ENCODE measurements around the gene TRNT1. TPM values are rescaled to one million over a fixed set of nuclear protein-coding genes. Genes with fewer than 3 reads are reported as not detected.

Gene TRNT1
- total and polyA plus RNA-seq, 2 experiments from 2014 or later = 33.9 to 36.4 TPM

GRCh38 chr3:3081381-3082233, 45.1 kb upstream of the TRNT1 start (continued):
- TF ChIP-seq ZNF462 (CRISPR knock-in tag; IDR thresholded peaks at IDR 0.05) = no peak
- no peak for TF ChIP-seq JUNB (IDR thresholded peaks at IDR 0.05; ENCODE audit: unreplicated experiment)

- no peaks in the 10 kb centered on the region for H3K9me2 ChIP-seq (ENCODE audit: insufficient read depth)
- ATAC-seq (no peak), DNase-seq (ENCODE audit: low spot score) (no peak)
- no peaks in the 10 kb centered on the region for H3K4me1 Mint-ChIP-seq
- peaks cover 35% of the 10 kb centered on the region for H3K36me3 Mint-ChIP-seq (ENCODE audit: low read depth)
- no peaks in the 10 kb centered on the region for H3K79me2 ChIP-seq (replicated peaks; ENCODE audit: insufficient read depth)
- peaks cover 32% of the 10 kb centered on the region for H3K4me1 ChIP-seq (ENCODE audit: insufficient read depth)
- H3K4me3 Mint-ChIP-seq = no peak overlapping the region
- H2AFZ ChIP-seq = peak overlapping the region; percentile 56
- H4K20me1 ChIP-seq (replicated peaks; ENCODE audit: insufficient read depth) = no peaks in the 10 kb centered on the region
- peak overlapping the region; percentile 48; the same call in 1 of the 2 replicates for H3K4me2 ChIP-seq
- H3K27me3 Mint-ChIP-seq (ENCODE audit: insufficient read depth, low read depth, poor library complexity) = no peaks in the 10 kb centered on the region
- no peak overlapping the region for H3K4me3 ChIP-seq
- H3K9me3 Mint-ChIP-seq = peaks cover 97% of the 10 kb centered on the region
- no peak for TF ChIP-seq CTCF (conservative IDR thresholded peaks at IDR 0.05; ENCODE audit: low read depth in 2 of 2)
- no peak for TF ChIP-seq EZH2 (IDR thresholded peaks at IDR 0.05; ENCODE audit: low read depth, unreplicated experiment)
- no peak for TF ChIP-seq JUNB (IDR thresholded peaks at IDR 0.05; ENCODE audit: unreplicated experiment)
- no peak for TF ChIP-seq STAT1 (IDR thresholded peaks at IDR 0.05; ENCODE audit: unreplicated experiment)
- no peak for TF ChIP-seq REST (IDR thresholded peaks at IDR 0.05; ENCODE audit: unreplicated experiment)
- no peak for TF ChIP-seq CREB1 (CRISPR knock-in tag; IDR thresholded peaks at IDR 0.05; ENCODE audit: low read depth)
- no peak for TF ChIP-seq ZNF331 (CRISPR knock-in tag; IDR thresholded peaks at IDR 0.05; ENCODE audit: low read depth)
- no peak overlapping the region for H3K27ac ChIP-seq (ENCODE audit: low read depth)
- H3K27me3 ChIP-seq (ENCODE audit: insufficient read depth) = no peaks in the 10 kb centered on the region
- H3K36me3 ChIP-seq (ENCODE audit: insufficient read depth) = no peaks in the 10 kb centered on the region
- no peaks in the 10 kb centered on the region for H3F3A ChIP-seq (replicated peaks; ENCODE audit: low read depth)
- H3K27ac Mint-ChIP-seq = no peak overlapping the region
These were observed 44.4 kb upstream of the TRNT1 start for GRCh38 chr3:3082234-3082924.
